CD4-positive, alpha-beta T cell treated with Interleukin-10 for 1 hour (primary cell): ENCODE results near the gene NACC2.
A peak's percentile ranks its signal among the peaks of the same experiment; 100 is the strongest.

Experiments used
- DNase-seq: peaks from one replicate; pipeline ENCODE4 v3.0.0-alpha.2; 2020

The NACC2 gene

DNA sequence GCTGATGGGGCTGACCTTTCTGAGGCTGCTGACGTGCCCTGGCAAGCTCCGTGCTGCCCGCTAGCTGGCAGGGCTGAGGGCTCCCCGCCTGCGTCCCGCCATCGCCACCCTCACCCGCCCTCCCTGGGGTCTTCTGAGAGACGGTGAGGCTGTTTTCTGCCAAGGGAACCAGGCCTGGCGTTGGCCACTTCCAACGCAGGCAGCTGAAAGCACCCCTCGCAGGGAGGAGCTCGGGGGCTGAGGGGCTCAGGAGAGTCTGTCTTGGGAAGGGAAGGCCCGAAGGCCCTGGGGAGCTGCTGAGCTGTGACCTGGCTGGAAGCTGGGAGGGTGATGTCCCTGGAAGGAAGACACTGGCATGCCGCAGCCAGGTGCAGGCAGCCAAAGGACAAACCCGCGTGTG lies 33.3 kb upstream of the NACC2 start:
- DNase-seq, result no peak

DNA sequence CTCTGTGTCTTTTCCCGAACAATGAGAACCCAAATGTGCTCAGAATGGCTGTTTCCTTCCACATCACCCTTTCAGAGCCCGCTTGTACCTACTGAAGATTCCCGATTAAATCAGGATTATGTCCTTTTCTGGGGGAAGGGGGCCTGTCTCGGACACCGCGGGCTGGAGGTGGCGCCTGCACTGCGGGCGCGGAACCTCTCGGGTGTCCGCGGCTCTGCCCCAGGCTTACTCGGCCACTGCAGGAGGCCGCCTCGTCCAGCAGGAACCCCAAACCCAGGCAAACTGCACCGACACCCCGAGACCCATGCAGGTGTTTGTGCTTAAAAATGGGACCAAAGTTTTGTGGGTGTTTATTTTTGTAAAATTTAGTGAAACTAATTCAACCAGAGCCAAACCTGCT lies 32.2 kb upstream of the NACC2 start:
- DNase-seq, result no peak

GRCh38 chr9:136124976-136125692 lies 30.0 kb upstream of the NACC2 start:
- no peak for DNase-seq

DNA sequence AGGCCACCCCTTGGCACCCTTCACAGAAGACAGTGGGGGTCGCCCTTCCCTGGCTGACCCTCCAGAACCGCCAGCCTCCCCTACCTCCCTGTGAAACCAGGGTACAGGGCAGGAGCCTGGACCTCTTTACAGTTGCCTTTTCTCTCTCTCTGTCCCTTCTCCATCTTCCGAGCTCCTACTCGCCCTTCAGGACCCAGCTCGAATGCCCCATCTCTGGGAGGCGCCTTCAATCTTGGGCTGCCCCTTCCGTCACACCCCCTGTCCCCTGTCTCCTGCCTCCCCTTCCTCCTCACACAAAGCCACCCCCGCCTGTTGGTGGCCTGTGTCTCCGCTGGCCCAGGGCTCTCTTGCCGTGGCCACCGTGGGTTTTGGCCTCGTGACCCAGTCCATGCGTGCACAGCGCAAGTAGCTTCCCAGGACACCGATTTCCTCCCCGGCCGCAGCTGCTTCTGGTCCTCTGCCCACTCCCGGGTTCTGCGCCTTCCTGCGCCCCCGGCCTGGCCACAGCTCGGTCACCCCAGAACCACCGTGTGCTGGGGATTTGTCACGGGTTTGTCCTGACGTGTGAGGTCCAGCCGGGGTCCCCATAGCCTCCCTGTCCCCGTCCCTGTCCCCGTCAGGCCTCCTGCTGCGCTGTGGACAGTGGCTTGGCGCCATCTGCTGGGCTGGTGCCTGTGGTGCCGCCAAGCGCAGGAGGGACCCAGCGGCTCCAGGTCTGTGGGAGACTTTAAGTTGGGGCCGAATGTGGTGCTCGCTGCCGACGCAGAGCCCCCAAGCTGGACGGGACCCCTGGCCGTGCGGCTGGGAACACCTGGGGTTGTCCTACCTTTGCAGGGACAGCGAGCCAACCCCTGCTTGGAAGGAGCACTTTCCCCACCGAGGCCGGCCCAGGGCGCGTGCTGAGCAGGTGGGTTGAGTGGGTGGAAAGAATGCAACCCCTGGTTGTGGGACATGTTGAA lies 27.6 kb upstream of the NACC2 start:
- peak; percentile 79 for DNase-seq

DNA sequence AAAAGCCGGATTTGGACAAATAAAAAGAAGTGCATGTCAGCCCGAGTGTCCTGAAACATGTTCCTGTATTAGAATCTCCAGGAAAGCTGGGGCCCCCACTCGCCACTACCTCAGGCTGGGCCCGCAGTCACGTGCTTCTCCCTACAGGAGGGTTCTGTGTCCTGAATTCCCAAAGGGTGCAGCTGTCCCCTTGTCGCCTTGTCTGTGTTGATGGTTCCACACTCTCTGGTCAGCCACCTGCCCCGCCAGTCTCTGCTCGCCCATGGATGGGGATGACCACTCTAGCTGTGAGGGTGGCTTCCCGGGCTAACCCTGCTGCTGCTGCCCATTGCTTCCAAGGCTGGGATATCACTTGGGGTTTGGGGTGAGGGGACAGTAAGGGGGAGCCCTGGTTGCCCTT lies 26.7 kb upstream of the NACC2 start:
- no peak for DNase-seq

GRCh38 chr9:136120438-136120844 lies 25.4 kb upstream of the NACC2 start:
- no peak for DNase-seq

DNA sequence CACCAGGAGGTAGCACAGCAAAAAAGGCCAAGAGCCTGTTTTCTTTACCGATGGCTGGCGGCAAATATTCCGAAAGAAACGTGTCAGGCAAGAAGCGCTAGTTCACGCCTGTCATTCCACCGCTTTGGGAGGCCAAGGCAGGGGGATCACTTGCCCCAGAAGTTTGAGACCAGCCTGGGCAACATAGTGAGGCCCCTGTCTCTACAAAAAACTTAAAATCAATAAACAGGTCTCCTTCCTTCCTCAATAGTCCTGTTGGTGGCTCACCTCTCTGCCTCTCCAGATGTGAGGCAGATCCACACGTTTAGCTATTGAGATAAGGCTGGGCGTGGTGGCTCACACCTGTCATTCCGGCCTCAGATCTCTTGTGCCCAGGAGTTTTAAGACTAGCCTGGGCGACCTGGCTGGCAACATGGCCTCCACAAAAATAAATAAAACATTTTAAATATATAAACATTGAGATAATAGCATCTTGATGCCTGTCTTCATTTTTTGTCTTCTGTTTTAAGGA lies 24.8 kb upstream of the NACC2 start:
- DNase-seq, result no peak

GRCh38 chr9:136119061-136119882 lies 24.2 kb upstream of the NACC2 start:
- DNase-seq, result peak; percentile 29

GRCh38 chr9:136118320-136119060 lies 23.4 kb upstream of the NACC2 start, which contains the start of gene TMEM250:
TMEM250 (minus strand) TSS chr9:136118875; CDS start chr9:136116900, 1,975 bp downstream.
- DNase-seq, result peak; percentile 96

DNA sequence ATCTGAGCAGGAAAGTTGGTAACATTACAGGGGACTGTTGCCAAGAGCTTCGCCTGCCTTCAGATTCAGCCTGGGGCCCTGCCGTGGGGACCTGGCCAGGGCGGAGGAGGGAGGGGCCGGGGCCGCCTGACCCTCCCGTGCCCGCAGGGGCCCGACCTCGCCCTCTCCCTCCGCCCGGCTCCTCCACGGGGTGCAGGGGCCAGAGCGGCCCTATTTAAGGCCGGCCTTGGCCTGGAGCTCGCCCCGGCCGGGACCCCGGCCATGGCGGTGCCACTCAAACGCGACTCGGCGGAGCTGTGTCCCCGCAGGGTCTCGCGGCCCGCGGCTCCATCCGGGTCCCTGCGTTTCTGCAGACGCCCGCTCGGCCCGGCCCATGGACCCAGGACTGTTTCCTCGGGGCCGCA lies 22.8 kb upstream of the NACC2 start:
- DNase-seq, result no peak

GRCh38 chr9:136117291-136117915 lies 22.3 kb upstream of the NACC2 start:
- no peak for DNase-seq

GRCh38 chr9:136116360-136117098 lies 21.4 kb upstream of the NACC2 start:
- no peak for DNase-seq

DNA sequence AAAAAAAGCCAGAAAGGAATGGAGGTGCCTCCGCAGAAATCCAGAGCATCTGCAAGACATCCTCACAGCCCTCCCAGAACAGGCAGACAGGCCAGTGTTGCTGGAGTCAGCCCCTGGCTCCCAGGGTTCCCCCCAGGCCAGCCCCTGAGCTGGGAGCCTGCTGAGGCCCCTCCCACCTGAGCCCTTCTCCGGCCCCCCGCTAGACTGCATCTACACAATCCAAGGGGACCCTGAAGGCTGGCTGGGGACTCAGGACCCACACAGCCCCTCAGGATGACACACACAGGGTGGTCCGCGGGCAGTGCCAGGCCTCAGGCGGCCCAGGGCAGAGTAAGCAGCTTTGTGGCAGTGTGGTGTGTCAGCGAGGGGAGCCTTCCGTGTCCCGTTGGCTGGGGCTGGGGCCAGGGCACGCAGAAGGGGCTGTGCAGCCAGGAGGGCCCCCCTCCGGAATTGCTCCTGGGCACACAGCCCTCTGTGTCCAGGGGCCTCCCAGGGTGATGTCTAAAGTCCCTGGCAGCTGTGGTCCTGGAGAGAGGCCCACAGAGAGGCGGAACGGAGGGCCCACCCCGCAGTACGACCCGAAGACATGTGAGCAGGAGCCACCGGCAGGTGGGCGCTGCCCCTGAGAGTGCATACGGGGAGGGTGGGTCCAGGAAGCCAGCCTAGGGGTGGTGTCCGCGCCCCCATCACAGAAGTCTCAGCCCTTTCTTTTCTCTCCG lies 20.7 kb upstream of the NACC2 start:
- no peak for DNase-seq

DNA sequence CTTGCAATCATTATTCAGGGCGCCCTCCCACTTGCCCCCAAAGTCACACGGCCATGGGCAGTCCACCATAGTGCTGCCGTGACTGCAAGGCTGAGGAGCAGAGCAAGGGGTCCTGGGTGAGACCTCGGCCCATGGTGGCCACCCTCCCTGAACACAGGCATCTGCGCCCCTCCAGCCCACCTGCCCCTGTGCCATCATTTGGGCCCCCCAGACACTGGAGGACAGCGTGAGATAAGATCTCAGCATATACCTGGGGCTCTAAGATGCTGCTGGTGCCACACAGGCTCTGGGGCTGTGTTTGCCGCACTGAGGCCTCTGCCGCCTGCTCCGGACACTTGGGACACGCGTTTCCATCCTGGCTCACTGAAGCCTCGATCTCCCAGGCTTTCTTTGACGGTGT lies 20.1 kb upstream of the NACC2 start:
- no peak for DNase-seq

DNA sequence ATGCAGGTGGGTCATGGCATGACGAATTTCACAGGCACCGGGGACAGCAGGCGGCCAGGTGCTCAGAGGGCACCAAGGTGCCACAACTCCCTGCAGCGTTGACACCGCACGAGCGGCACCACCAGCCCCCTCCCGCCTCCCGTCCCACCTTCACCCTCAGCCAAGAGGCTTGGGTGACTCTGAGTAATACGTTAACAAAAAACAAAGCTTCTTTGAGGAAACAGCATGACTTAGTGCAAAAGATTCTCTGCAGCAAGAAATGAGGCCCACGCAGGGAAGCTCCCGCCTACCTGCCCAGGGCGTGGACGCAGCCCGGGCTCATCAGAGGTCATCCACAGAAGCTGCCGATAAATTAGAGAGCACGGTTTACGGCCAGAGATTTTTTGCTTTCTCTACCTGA lies 19.5 kb upstream of the NACC2 start:
- DNase-seq, result no peak

DNA sequence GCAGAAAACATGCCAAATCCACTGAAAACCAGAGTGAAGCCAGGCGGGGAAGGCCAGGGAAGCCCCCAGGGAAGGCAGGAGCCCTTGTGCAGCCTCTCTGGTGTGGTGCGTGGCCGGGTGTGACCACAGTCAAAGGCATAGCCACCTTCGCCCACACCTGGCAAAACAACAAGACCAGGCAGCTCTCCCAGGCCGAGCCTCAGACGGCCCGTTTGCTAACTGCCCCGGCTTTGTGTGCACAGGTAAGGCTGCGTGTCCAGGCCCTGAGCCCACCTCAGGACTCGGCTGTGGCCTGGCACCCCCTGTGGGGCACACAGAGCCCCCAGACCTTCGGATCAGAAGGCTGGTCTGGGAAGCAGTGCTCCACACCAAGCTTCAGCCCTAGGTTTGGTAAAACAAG lies 17.5 kb upstream of the NACC2 start:
- DNase-seq, result no peak

- no peak for DNase-seq
Observed at GRCh38 chr9:136111910-136112309, 16.8 kb upstream of the NACC2 start.

- DNase-seq, result no peak
Observed at GRCh38 chr9:136111190-136111589, 16.1 kb upstream of the NACC2 start.

GRCh38 chr9:136110082-136111061 lies 15.3 kb upstream of the NACC2 start:
- peak; percentile 47 for DNase-seq
